ENCODE measurements around the gene HARS1.
A peak's percentile ranks its signal among the peaks of the same experiment; 100 is the strongest.
"Not testable (repeated sequence)": the region's sequence is repeated elsewhere in the genome, so short reads cannot be mapped to it uniquely, and the experiment has no call there.

The HARS1 gene

DNA sequence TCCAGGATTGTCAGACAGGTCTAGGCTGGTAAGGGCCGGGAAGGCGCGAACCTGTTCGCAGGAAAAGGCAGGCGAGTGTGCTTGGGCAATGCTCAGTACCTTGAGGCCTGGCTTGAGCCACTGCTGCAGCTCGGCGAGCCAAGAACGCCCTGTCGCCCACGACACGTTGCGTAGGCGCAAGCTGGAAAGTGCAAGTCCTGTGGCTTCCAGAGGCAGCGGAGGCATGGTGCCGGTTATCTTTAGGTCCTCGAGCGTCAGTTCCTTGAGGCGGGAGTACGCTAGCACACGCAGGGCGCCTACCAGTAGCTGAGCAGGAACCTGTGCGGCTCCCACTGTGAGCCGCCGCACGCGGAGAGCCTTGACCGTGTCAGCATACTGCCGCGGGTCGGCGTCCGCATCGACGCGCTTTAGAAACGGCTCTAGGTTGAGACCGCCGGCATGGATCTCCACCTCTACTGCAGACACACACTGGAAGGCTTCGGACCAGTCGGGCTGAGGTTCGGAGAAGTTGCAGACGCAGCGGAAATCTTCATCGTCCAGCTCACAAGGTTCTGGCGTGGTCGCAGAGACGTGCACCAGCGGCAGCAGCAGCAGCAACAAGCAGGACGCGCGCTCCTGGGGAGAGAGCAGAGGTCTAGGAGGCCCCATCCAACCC is 58.7 kb downstream of the HARS1 start:
- peak; percentile 56 for DNase-seq

GRCh38 chr5:140631831-140632365 is 59.3 kb downstream of the HARS1 start:
- DNase-seq = peak; percentile 38

DNA sequence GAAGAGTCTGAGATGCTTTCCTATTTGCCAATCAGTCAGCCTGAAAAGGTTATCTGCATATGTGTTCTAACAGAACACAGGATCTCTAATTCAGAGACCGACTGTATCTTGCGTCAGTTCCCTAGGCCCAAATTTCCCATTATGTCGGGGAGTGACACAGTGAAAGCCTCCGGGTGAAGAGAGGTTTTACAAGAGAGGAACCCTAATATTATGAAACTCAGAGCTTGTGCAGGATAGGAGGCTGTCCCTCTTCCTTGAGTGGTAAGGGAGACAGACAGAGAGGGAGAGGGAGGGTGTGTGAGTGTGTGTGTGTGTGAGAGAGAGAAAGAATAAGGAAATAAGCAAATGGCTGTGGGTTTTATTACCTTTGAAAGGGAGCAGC is 60.1 kb downstream of the HARS1 start:
- DNase-seq = no peak

GRCh38 chr5:140630292-140631035 is 60.7 kb downstream of the HARS1 start:
- no peak for DNase-seq

- no peak for DNase-seq
Observed at GRCh38 chr5:140628711-140629110, 62.5 kb downstream of the HARS1 start.

DNA sequence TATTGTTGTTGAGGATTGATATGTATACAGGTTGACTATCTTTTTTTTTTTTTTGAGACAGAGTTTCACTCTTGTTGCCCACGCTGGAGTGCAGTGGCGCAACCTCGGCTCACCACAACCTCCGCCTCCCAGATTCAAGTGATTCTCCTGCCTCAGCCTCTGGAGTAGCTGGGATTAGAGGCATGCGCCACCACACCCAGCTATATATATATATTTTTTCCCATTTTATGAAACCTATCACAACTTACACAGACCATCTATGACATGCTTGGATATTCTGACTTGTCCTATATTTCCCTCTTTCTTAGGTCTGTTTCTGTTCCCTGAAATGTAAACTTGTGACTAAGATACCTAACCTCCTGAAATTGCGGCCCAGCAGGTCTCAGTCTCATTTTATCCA is 63.2 kb downstream of the HARS1 start:
- no peak for DNase-seq

GRCh38 chr5:140624886-140625285 is 66.3 kb downstream of the HARS1 start:
- DNase-seq = not testable (repeated sequence)
